CD4-positive, alpha-beta T cell (primary cell): ENCODE results near the gene DNM1L. TPM values are rescaled to one million over a fixed set of nuclear protein-coding genes. Genes with fewer than 3 reads are reported as not detected.

ENCODE experiments used
- ATAC-seq: fragments of 200-7000 bp; cut with Tn5 transposase; one replicate; pipeline ENCODE4 v1.10.0; 2022; ENCODE audit warnings: mild to moderate bottlenecking; ENCODE audit not compliant: poor library complexity
- CTCF ChIA-PET: fragments of 350-600 bp; sonication (Branson Sonifier 250); formaldehyde crosslinking; loops from one replicate; lab custom pipeline; 2021; ENCODE audit warnings: antibody characterized with exemption, inconsistent platforms; lab: Charles Lee
- POLR2A ChIA-PET: fragments of 350-600 bp; sonication (Branson Sonifier 250); formaldehyde crosslinking; loops from one replicate; lab custom pipeline; 2021; ENCODE audit warnings: antibody characterized with exemption, inconsistent platforms; lab: Charles Lee
- DNase-seq, 14 experiments: peaks; one replicate each; pipeline ENCODE4 v3.0.0-alpha.2; 2013 to 2020; ENCODE audit warnings: mixed read lengths in 2 of 14
- H3K27ac ChIP-seq, 2 donors: one replicate each; pipeline versions ENCODE4 v1.5.1 to v1.7.0; 2013; ENCODE audit warnings: low read length in 2 of 2, low read depth in 1 of 2, mild to moderate bottlenecking in 1 of 2
- H3K27me3 ChIP-seq, 2 experiments: 1 replicate in 1 of 2; 2 replicates in 1 of 2; pipeline versions ENCODE4 v1.6.1 to v1.7.0; 2013; ENCODE audit warnings: low read length in 2 of 2, control low read depth in 1 of 2, mild to moderate bottlenecking in 1 of 2, moderate library complexity in 1 of 2; ENCODE audit not compliant: insufficient read depth in 2 of 2, control insufficient read depth in 1 of 2
- H3K36me3 ChIP-seq: one replicate; pipeline ENCODE4 v1.6.1; 2013; ENCODE audit warnings: low read length, control low read depth; ENCODE audit not compliant: insufficient read depth
- H3K4me1 ChIP-seq: one replicate; pipeline ENCODE4 v1.6.1; 2013; ENCODE audit warnings: low read length, control low read depth; ENCODE audit not compliant: insufficient read depth
- H3K4me3 ChIP-seq: one replicate; pipeline ENCODE4 v1.5.1; 2013; ENCODE audit warnings: mild to moderate bottlenecking, low read length, moderate library complexity
- H3K9me3 ChIP-seq, 2 experiments: 1 replicate in 1 of 2; 2 replicates in 1 of 2; pipeline versions ENCODE4 v1.6.1 to v1.7.0; 2013; ENCODE audit warnings: low read length in 2 of 2, mild to moderate bottlenecking in 2 of 2, control low read depth in 1 of 2, moderate library complexity in 1 of 2; ENCODE audit not compliant: control insufficient read depth in 1 of 2, insufficient read depth in 1 of 2
- H3K27ac Mint-ChIP-seq: one replicate; pipeline ENCODE4 v1.8.0; 2020; ENCODE audit warnings: mixed read lengths
- H3K27me3 Mint-ChIP-seq: one replicate; pipeline ENCODE4 v1.8.0; 2021; ENCODE audit warnings: mixed read lengths
- H3K36me3 Mint-ChIP-seq: one replicate; pipeline ENCODE4 v1.8.0; 2021; ENCODE audit warnings: low read depth, mixed read lengths
- H3K4me1 Mint-ChIP-seq: one replicate; pipeline ENCODE4 v1.8.0; 2021; ENCODE audit warnings: low read depth, mixed read lengths
- H3K4me3 Mint-ChIP-seq: one replicate; pipeline ENCODE4 v1.8.0; 2020; ENCODE audit warnings: mild to moderate bottlenecking, mixed read lengths
- H3K9me3 Mint-ChIP-seq: one replicate; pipeline ENCODE4 v1.8.0; 2020; ENCODE audit warnings: mixed read lengths
- intact Hi-C, 2 experiments: fragments of 100-400 bp; cut with DNase I in 1 of 2; cut with micrococcal nuclease in 1 of 2; formaldehyde crosslinking; loops; one replicate each; pipeline versions ENCODE4 v1.15.1 to v1.9.0; 2023 to 2025; cut with DNase I, micrococcal nuclease
- total RNA-seq, 174 experiments: library from RNA in 2 of 174; stranded (reverse) in 2 of 174; gene quantifications; one replicate each; pipeline ENCODE4 v1.2.3 and lab custom pipeline; 2021 to 2026
- TF ChIP-seq, protein P1 (sequence below): fragments of 200-600 bp; IDR thresholded peaks from one replicate; pipeline ENCODE4 v1.8.0; 2022; ENCODE audit warnings: antibody characterized with exemption, mild to moderate bottlenecking

DNM1L gene
- total RNA-seq, 2 experiments from 2014 or later, result 70.9 to 74.6 TPM

DNA sequence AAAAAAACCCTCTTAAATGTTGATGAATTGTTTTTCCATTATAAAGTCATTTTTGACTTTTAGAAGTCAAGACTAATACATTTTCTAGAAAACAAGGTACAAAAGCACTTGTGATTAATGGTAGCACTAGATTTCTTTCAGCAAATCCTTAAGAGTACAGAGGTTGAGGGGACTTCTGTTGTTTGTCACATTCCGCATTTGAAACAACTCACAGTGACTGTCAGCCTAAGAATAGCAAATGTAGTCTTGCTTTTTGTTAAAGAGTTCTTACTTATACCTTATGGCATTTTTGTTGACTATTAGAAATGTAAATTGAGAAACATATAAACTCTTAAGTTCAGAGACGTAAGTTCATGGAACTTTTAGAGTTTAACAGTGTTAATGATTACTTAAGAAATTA is 60.2 kb downstream of the DNM1L start:
- Mint-ChIP-seq H3K4me1 (peaks cover 16% of the 10 kb centered on the region), H3K36me3 (peaks cover 92% of the 10 kb centered on the region), H3K27ac (no peak overlapping the region), H3K9me3 (no peaks in the 10 kb centered on the region), H3K27me3 (no peaks in the 10 kb centered on the region), H3K4me3 (no peak overlapping the region)
- TF ChIP-seq, protein P1, sequence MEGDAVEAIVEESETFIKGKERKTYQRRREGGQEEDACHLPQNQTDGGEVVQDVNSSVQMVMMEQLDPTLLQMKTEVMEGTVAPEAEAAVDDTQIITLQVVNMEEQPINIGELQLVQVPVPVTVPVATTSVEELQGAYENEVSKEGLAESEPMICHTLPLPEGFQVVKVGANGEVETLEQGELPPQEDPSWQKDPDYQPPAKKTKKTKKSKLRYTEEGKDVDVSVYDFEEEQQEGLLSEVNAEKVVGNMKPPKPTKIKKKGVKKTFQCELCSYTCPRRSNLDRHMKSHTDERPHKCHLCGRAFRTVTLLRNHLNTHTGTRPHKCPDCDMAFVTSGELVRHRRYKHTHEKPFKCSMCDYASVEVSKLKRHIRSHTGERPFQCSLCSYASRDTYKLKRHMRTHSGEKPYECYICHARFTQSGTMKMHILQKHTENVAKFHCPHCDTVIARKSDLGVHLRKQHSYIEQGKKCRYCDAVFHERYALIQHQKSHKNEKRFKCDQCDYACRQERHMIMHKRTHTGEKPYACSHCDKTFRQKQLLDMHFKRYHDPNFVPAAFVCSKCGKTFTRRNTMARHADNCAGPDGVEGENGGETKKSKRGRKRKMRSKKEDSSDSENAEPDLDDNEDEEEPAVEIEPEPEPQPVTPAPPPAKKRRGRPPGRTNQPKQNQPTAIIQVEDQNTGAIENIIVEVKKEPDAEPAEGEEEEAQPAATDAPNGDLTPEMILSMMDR, result no peak
- no peaks in the 10 kb centered on the region for H3K4me1 ChIP-seq
- no peaks in the 10 kb centered on the region for H3K27me3 ChIP-seq
- H3K9me3 ChIP-seq, result no peaks in the 10 kb centered on the region
- no peak for DNase-seq
- CTCF ChIA-PET, result no interaction called here
- POLR2A ChIA-PET, result no interaction called here
- H3K36me3 ChIP-seq, result peaks cover 80% of the 10 kb centered on the region
- no peak overlapping the region for H3K27ac ChIP-seq
- no peak for ATAC-seq
- intact Hi-C loops, result no loop called here
- no peak overlapping the region for H3K4me3 ChIP-seq

DNA sequence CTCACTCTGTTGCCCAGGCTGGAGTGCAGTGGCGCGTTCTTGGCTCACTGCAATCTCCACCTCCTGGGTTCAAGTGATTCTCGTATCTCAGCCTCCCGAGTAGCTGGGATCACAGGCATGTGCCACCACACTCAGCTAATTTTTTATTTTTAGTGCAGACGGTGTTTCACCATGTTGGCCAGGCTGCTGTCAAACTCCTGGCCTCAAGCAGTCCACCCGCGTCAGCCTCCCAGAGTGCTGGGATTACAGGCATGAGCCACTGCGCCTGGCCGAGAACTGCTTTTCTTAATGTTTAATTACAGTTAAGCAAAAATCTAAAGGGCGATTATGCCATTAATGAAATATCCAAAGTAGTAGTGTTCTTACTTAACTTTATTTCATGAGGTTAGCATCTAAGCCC is 63.0 kb downstream of the DNM1L start:
- POLR2A ChIA-PET, result no interaction called here
- peaks cover 83% of the 10 kb centered on the region for H3K36me3 ChIP-seq
- intact Hi-C loops, result no loop called here

DNA sequence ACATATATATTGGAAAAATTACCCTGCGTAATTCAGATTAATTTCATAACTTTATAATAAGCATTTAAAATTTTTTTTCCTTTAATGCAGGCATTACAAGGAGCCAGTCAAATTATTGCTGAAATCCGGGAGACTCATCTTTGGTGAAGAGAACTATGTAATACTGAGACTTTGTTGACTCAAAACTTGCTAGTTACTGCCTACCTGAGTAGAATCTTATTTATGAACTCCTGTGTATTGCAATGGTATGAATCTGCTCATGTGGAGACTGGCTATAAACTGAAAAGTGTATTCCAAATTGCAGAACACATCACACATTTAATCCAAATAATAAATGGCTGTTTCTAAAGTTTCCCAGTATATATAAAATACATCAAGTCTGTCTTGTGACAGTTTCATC is 64.2 kb downstream of the DNM1L start:
- ChIA-PET POLR2A (interaction anchor here (1.7 kb wide), 1 partner anchor 12 kb away, joined by 11 read pairs; no protein-coding TSS in a partner anchor), CTCF (no interaction called here)
- no peak overlapping the region for H3K4me3 Mint-ChIP-seq
- H3K9me3 Mint-ChIP-seq, result no peaks in the 10 kb centered on the region
- ATAC-seq (no peak), DNase-seq (no peak)
- Histone ChIP-seq H3K9me3 (no peaks in the 10 kb centered on the region), H3K36me3 (peaks cover 84% of the 10 kb centered on the region), H3K27me3 (no peaks in the 10 kb centered on the region), H3K27ac (no peak overlapping the region), H3K4me3 (no peak overlapping the region), H3K4me1 (no peaks in the 10 kb centered on the region)
- intact Hi-C loops, result no loop called here
- TF ChIP-seq, protein P1, result no peak
- H3K27ac Mint-ChIP-seq, result no peak overlapping the region
- peaks cover 22% of the 10 kb centered on the region for H3K4me1 Mint-ChIP-seq
- H3K27me3 Mint-ChIP-seq, result no peaks in the 10 kb centered on the region
- peaks cover 96% of the 10 kb centered on the region for H3K36me3 Mint-ChIP-seq

More for the DNA sequence above, 63.0 kb downstream of the DNM1L start:
- ATAC-seq (no peak), DNase-seq (no peak)
- no peaks in the 10 kb centered on the region for H3K27me3 Mint-ChIP-seq
- H3K9me3 Mint-ChIP-seq, result no peaks in the 10 kb centered on the region
- H3K27me3 ChIP-seq, result no peaks in the 10 kb centered on the region
- TF ChIP-seq, protein P1, result no peak
- no peak overlapping the region for H3K27ac ChIP-seq
- H3K9me3 ChIP-seq, result no peaks in the 10 kb centered on the region
- H3K27ac Mint-ChIP-seq, result no peak overlapping the region
- CTCF ChIA-PET, result interaction anchor here (1.3 kb wide), 1 partner anchor 14 kb away, joined by 3 read pairs; the partner anchor contains the start of gene YARS2
- no peak overlapping the region for H3K4me3 ChIP-seq
- H3K4me1 Mint-ChIP-seq, result peaks cover 26% of the 10 kb centered on the region
- H3K4me3 Mint-ChIP-seq, result no peak overlapping the region
- H3K36me3 Mint-ChIP-seq, result peaks cover 94% of the 10 kb centered on the region
- H3K4me1 ChIP-seq, result no peaks in the 10 kb centered on the region
